Measurements from ENCODE around the gene ANKRD12.

The ANKRD12 gene

GRCh38 chr18:9287036-9287435 is 150.5 kb downstream of the ANKRD12 start:
- DNase-seq (ENCODE audit: low read depth, low spot score), result no peak

- no peak for DNase-seq (ENCODE audit: low read depth, low spot score)
These were observed 153.1 kb downstream of the ANKRD12 start for GRCh38 chr18:9289698-9290097.

GRCh38 chr18:9290156-9290555 is 153.6 kb downstream of the ANKRD12 start:
- DNase-seq (ENCODE audit: low read depth, low spot score), result no peak

DNA sequence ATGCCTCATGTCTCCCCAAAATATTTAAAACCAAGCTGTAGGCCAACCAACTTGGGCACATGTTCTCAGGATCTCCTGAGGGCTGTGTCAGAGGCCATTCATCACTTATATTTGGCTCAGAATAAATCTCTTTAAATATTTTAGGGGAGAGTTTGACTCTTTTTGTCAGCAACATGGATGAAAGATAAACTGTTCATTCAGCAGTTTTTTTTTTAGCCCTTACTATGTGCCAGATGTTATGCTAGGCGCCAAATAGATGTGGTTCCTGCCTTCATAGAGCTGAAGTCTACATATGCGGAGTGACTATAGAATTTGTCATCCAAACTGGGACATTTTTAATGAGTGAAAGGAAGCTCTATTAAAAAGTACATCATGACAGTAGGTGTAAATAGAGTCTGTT is 155.5 kb downstream of the ANKRD12 start:
- DNase-seq (ENCODE audit: low read depth, low spot score), result no peak

DNA sequence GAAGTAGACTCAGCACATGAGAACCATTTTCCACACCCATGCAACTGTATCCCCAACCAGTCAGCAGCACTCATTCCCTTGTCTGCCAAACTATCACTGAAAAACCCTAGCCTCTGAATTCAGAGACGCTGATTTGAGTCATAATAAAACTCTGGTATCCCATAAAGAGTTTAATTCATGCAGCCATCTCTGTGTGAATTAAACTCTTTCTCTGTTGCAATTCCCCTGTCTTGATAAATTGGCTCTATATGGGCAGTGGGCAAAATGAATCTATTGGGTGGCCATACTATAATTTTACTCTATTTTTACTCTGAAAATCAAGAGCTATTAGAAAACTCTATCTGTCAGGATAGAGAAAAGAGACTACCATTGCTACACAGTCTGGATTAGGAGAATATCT is 157.4 kb downstream of the ANKRD12 start:
- no peak for DNase-seq (ENCODE audit: low read depth, low spot score)

GRCh38 chr18:9296233-9297006 is 159.8 kb downstream of the ANKRD12 start:
- no peak for DNase-seq (ENCODE audit: low read depth, low spot score)

- no peak for DNase-seq (ENCODE audit: low read depth, low spot score)
These were observed 160.4 kb downstream of the ANKRD12 start for GRCh38 chr18:9297007-9297393.

- no peak for DNase-seq (ENCODE audit: low read depth, low spot score)
These were observed 167.9 kb downstream of the ANKRD12 start for GRCh38 chr18:9304388-9305070.

GRCh38 chr18:9319333-9319732 is 182.8 kb downstream of the ANKRD12 start:
- no peak for DNase-seq (ENCODE audit: low read depth, low spot score)

DNA sequence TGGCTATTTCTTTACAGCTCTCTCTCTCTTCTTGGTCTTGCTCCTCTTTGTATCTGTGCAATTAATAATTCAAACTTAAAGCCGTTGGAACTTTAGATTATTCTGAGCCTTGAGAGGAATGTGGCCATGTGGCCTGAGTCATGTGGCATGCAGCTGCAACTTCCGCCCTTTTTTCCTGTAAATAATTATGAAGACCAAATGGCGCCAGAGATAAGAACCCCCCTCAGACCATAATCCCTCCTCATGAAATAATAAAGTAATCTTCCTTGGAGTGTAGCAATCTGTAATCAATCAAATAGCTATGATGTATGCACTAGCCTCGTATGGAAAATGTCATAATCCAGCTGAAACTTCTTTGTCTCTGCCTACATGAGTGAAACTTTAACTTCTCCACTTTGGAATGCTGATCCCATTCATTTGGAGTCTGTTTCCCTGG is 184.5 kb downstream of the ANKRD12 start:
- DNase-seq (ENCODE audit: low read depth, low spot score), result no peak

GRCh38 chr18:9321736-9322135 is 185.2 kb downstream of the ANKRD12 start:
- no peak for DNase-seq (ENCODE audit: low read depth, low spot score)

- DNase-seq (ENCODE audit: low read depth, low spot score), result no peak
These were observed 186.2 kb downstream of the ANKRD12 start for GRCh38 chr18:9322744-9323143.

DNA sequence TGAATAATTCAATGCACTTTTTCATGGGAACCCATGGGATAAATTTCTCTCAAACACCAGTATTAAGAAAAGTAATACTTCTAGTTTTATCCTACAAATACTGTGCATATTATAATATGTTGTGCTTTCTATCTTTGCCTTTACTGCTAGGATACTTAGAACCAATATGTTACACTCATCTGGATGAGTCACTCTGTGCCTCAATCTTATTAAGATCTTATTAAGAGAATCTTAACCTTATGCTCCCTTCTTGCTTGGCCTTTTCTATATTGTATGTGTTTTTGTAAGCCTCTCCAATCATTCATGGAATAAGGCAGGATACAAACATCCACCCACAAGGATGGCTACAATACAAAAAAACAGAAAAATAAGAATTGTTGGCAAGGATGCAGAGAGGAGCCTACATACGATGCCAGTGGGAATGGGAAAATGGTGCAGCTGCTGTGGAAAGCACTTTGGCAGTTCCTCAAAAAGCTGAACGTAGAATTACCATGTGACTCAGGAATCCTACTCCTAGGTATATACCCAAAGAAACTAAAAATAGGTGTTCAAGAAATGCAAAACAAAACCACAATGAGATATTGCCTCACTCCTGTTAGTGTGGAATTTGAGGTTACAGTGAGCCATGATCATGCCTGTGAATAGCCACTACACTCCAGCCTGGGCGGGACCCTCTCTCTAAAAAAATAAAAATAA is 187.3 kb downstream of the ANKRD12 start:
- DNase-seq (ENCODE audit: low read depth, low spot score), result no peak

DNA sequence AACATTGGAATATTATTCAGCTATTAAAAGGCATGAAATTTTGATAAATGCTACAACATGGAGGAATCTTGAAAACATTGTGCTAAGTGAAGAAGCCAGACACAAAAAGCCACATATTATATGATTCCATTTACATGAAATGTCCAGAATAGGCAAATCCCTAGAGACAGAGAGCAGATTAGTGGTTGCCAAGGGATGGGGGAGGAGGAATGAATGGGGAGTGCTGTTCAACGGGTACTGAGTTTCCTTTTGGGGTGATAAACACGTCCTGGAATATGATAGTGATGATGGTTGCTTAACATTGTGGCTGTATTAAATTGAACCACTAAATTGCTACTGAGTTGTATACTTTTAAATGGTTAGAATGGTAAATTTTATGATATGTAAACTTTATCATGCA is 189.1 kb downstream of the ANKRD12 start:
- no peak for DNase-seq (ENCODE audit: low read depth, low spot score)

DNA sequence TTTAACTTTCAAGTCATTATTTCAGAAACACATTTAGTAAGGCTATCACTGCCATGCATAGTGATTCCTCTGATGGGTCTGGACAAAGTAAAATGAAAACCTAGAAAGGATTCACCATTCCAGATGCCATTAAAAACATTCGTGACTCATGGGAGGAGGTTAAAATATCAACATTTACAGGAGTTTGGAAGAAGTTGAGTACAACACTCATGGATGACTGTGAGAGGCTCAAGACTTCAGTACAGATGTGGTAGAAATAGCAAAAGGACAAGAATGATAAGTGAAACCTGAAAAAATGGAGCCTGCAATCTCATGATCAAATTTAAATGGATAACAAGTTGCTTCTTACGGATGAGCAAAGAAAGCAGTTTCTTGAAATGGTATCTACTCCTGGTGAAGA is 192.2 kb downstream of the ANKRD12 start:
- DNase-seq (ENCODE audit: low read depth, low spot score), result no peak

DNA sequence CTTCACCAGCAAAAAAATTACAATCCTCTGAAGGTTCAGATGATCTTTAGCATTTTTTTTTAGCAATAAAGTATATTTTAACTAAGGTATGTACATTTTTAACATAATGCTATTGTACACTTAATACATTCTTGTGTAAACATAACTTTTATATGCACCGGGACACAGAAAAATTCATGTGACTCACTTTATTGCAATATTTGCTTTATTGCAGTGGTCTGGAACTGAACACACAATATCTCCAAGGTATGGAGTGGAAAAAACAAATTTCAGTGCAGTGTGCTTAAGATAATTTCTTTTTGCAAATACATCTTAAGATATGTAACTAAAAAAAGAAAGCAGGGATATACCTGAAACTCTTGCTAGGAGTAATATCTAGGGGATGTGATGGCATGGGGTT is 192.9 kb downstream of the ANKRD12 start:
- no peak for DNase-seq (ENCODE audit: low read depth, low spot score)

GRCh38 chr18:9330419-9330818 is 193.8 kb downstream of the ANKRD12 start:
- DNase-seq (ENCODE audit: low read depth, low spot score), result no peak

DNA sequence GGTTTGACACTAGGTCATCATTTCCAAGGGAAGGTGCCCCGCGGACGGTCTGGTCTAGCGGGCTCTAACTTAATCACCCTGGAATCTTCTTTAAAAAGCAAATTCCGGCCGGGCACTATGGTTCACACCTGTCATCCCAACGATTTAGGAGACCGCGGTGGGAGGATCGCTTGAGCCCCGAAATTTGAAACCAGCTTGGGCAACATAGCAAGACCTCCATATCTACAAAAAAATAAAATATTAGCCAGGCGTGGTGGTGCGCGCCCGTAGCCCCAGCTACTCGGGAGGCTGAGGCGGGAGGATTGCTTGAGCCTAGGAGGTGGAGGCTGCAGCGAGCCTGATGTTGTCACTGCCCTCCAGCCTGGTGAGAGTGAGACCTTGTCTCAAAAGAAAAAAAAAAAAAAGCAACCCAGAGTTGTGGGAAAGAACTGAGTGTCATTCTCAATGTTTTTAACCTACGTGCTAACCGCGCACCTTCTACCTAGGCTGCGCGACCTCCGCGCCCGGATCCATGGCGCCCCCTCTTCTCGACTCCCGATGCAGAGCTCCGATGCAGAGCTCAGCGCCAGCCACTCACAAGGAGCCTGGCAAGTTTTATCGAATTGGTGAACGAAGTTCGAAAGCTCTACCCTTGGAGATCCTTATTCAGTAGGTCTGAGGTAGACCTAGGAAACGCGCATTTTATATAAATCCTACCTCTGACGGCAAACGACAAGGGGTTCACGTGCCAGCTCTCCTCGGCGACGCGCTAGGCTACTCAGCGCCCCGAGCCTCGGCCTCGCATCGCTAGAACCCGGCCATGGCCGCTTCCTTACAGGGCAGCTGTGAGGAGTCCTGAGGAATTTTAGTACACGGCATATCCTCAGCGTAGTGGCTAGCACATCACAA is 197.1 kb downstream of the ANKRD12 start:
- DNase-seq (ENCODE audit: low read depth, low spot score), result no peak

- DNase-seq (ENCODE audit: low read depth, low spot score), result peak; percentile 87
These were observed 197.9 kb downstream of the ANKRD12 start, which contains the start of gene TWSG1 for GRCh38 chr18:9334329-9334972. Gene TWSG1, plus strand, starts transcription at chr18:9334773. Its CDS starts 2,457 bp downstream, at chr18:9337230.

- DNase-seq (ENCODE audit: low read depth, low spot score), result no peak
These were observed 198.6 kb downstream of the ANKRD12 start for GRCh38 chr18:9334973-9335696.

Measured in ELF-1 (cell line).